ENCODE results near the gene CAMK1D.

GRCh38 chr10:12795315-12796110 is 446.2 kb downstream of the CAMK1D start:
- TF ChIP-seq CTCF (IDR thresholded peaks at IDR 0.05; ENCODE audit: borderline replicate concordance, extremely low read depth, low read length, poor library complexity, severe bottlenecking), result no peak
- no peak for TF ChIP-seq EZH2 (IDR thresholded peaks at IDR 0.05; ENCODE audit: borderline replicate concordance, low read depth, low read length, severe bottlenecking)

Data from DND-41 (cell line).